ENCODE results near the gene CALML5.

- TF ChIP-seq CTCF (IDR thresholded peaks at IDR 0.05 in 2 of 3, conservative IDR thresholded peaks at IDR 0.05 in 1 of 3; ENCODE audit: borderline replicate concordance in 1 of 3, insufficient read depth in 1 of 3, low read depth in 2 of 3, low read length in 2 of 3) = no peak
- TF ChIP-seq POLR2AphosphoS5 (IDR thresholded peaks at IDR 0.05; ENCODE audit: low read depth, low read length) = no peak
- TF ChIP-seq REST (IDR thresholded peaks at IDR 0.05; ENCODE audit: low read depth) = no peak
- TF ChIP-seq ZBTB33 (IDR thresholded peaks at IDR 0.05; ENCODE audit: extremely low read depth, insufficient replicate concordance, low read length) = no peak
Observed at GRCh38 chr10:5538446-5538845, 39.1 kb upstream of the CALML5 start.

All from HCT116 (cell line).